ENCODE results near the gene MICALL1.
"Not testable (repeated sequence)": the region's sequence is repeated elsewhere in the genome, so short reads cannot be mapped to it uniquely, and the experiment has no call there.

MICALL1 gene

GRCh38 chr22:37930952-37931440, 24.9 kb downstream of the MICALL1 start:
- DNase-seq, result no peak

DNA sequence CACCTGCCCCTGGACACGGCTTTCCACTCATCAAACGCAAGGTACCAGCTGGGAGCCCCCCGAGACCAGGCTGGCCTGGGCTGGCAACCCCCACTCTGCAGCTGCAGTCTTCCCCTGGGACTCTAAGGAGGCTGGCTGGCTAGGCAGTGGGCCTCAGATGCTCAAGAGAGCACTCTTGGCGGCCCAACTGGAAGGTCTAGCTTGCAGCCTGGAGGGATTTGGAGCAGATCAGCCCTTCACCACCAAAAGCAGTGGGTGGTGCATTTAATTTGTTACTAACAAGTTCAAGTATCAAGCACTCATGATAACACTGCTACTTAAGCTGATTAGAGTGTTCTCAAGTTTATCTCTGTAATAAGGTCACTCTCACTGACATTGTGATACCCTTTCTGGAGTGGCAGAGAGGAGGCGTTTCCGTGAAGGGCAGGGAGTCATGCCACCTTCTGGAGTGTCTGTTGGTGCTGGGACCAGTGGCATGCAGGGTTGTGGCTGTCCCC, 25.8 kb downstream of the MICALL1 start:
- DNase-seq, result no peak

DNA sequence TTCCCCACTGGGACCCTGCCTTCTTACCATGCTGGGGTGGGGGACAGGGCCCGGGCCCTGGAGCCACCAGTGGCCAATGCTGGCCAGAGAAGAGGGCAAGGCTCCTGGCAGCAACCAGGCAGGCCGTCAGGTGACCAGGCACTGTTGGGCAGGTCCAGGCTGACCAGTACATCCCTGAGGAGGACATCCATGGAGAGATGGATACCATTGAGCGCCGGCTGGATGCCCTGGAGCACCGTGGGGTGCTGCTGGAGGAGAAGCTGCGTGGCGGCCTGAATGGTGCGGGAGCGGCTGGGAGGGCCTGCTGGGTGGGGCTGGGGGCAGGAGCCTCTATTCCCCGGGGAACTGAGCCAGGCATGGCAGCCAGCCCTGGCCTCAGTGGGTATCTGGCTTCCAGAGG, 26.3 kb downstream of the MICALL1 start:
- DNase-seq, result no peak

- no peak for DNase-seq
Observed at GRCh38 chr22:37932821-37933578, 26.9 kb downstream of the MICALL1 start.

DNA sequence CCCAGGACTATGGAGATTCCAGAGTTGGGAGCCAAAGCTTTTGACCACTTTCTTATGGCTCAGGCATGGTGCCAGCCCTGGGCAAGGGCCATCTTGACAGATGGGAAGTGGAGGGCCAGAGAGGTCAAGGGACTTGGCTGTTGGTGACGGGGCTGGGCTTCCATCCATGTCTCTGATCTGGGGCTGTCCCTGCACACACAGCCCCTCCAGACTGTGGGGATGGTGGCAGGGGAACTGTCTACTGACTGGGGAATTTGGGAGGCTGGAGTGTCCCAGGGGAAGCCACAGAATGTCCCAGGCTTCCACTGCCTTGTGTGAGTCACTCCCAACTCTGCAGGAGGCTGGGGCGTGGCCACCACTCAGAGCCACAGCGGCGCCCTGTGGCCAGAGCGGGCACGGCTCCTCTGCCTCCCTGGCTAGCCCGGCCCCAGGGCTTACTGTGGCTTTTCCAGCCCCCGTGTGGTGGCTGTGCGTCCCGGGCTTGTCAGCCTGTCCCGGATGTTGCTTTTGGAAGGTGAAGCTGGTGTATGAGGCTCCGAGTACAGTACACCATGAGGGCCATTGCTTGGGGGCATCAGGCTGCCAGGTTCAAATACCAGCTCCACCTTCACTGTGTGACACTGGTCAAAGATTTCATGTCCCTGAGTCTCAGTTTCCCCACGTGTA, 27.7 kb downstream of the MICALL1 start:
- DNase-seq, result peak; percentile 74

GRCh38 chr22:37940698-37941376, 34.7 kb downstream of the MICALL1 start:
- no peak for DNase-seq

DNA sequence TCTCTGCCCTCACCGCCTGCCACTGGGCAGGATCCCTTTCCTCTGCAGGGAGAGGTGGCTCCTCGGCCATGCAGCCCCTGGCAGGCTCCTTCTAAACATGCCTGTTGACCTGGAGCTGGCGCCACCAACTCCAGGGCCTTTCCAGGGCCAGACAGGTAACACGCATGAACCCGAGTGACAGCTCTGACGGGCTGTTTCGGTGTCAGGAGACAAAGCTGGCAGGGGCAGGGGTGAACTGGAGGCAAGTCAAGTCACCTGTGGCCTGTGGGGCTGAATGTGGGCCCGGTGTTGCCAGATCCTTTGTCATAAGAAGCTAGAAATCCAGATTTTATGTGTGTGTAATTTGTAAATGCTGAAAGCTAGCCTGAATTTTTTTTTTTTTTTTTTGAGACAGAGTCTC, 36.0 kb downstream of the MICALL1 start:
- no peak for DNase-seq

DNA sequence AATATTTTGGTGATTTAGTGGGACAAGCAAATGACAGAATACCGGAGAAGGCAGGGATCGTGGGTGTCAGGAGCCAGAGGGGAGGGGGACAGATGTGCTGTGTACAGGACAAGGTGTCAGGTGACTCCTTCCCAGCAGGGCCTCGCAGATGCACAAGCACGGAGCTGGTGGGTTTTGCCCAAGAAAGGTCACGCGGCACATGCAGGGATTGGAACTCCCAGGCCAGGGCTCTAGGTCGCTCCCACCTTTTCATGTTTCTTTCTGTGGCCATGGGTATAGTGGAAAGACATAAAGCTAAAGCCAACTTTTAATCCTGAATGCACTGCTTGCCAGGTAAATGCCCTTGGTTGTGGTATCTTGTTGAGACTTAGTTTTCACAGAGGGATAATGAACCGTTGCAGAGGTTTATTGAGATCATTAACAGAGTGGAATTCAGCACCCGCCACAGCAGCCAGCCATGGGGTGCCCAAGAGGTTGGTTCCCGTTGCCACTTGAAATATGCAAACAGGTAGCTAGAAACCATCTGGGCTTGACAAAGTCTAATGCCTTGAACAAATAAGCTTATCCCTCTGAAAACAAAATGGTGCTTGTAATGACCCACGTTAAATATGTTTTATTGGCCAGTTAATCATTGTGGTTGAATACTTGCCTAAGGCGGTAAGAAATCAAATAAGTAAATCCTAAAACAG, 37.2 kb downstream of the MICALL1 start:
- no peak for DNase-seq

- no peak for DNase-seq
Observed at GRCh38 chr22:37943825-37944198, 37.7 kb downstream of the MICALL1 start.

- not testable (repeated sequence) for DNase-seq
Observed at GRCh38 chr22:37944423-37944822, 38.3 kb downstream of the MICALL1 start.

GRCh38 chr22:37947142-37947795, 41.2 kb downstream of the MICALL1 start:
- DNase-seq, result not testable (repeated sequence)

DNA sequence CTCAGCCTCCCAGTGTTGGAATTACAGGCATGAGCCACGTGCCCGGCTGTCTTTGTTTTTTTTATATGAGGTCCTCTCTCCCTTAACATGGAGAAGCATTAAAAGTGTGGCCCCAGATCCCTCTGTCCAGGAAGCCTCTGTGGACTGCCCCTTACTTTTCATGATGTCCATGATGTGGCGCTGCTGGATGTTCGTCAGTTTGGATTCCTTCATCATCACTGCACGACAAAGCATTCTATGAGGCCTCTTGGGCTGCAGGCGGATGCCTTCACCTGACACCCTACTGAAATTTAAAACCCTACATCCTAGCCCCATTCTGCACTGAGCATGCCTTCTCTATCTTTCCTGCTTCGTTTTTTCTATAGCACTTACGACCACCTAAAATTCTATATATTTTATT, 45.2 kb downstream of the MICALL1 start:
- DNase-seq, result no peak

- not testable (repeated sequence) for DNase-seq
Observed at GRCh38 chr22:37952629-37953028, 46.5 kb downstream of the MICALL1 start.

DNA sequence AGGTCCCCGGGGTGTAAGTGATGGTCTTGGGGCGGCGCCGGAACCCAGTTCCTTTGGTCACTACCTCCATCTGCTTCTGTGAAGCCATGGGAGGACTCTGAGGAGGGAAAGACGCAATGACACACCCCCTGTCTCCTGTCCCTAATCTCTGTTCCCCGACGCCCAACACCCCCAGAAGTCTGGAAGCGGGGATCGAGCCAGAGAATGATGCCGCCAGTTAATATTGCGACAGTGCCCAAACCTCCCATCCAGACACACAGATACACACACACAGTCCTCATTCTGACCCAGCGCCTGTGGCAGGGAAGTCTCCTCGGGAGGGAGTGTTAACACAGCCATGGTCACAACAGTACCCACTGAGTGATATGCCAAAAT, 47.0 kb downstream of the MICALL1 start:
- peak; percentile 8 for DNase-seq

DNA sequence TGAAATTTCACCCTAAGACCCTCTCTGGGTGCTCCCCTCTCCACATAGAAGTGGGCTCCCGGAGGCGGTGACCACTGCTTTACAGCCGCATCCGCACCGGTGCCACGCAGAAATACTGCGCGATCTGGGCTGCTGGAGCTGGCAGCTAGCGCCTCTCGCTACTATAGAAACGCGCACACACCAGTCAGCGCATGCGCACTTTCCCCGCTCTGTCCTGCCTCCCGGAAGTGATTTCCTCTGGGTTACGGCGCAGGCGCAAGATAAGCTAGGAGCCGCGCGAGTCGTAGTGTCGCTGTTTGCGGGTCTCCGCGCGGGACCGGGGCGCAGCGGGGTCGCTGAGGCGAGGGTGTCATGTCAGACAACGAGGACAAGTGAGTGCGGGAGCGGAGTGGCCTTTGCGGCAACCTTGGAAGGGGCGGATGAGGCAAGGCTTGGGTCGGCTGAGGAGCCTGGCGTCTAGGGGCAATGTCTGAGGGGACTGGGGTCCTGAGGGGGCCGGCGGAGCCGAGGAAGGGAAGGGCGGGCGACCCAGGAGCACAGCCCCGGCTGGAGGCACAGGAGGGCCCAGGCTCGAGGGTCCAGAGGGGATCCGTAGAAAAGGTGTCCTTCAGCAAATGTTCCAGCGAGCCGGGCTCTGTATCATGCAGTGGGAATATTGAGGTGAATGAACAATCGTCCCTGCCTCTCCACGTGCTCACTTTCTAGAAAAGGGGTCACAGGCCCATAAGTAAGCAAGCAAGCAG, 47.5 kb downstream of the MICALL1 start, which contains the start of the genes C22orf23 and POLR2F:
C22orf23 (minus strand) TSS at position 165 of the 743 bp plus-strand sequence. CDS start 452 bp downstream, outside the sequence.
POLR2F (plus strand) TSS at position 263 of the 743 bp plus-strand sequence; CDS start at position 352, 89 bp downstream.
- DNase-seq, result peak; percentile 96

DNA sequence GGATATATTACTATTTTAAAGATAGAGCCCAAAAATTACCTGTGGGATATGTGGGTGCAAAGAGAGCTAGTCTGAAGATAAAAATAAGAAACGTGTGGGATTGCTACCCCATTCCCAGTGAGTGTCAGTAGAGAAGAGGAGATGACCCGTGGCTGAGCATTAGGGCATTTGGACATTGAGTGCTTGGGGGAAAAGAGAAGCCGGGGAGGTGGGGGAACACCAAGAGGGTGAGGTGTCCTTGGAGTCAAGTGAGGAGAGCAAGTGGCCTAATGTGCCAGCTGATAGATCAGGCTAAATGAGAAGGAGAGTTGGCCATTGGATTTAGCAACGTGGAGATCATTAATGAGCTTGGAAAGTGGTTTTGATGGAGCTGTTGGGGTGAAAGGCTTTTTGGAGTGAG, 48.6 kb downstream of the MICALL1 start:
- DNase-seq, result no peak

DNA sequence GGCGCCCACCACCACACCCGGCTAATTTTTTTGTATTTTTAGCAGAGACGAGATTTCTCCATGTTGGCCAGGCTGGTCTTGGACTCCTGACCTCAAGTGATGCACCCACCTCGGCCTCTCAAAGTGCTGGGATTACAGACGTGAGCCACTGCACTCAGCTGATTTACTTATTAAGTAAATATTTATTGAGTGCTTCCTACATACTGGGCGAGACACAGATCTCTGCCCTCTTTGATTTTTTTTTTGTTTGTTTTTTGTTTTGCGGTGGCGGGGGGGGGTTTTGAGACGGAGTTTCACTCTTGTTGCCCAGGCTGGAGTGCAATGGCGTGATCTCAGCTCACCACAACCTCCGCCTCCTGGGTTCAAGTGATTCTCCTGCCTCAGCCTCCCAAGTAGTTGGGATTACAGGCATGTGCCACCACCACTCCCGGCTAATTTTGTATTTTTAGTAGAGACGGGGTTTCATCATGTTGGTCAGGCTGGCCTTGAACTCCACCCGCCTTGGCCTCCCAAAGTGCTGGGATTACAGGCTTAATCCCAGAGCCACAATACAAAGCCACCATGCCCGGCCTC, 49.8 kb downstream of the MICALL1 start:
- DNase-seq, result not testable (repeated sequence)

DNA sequence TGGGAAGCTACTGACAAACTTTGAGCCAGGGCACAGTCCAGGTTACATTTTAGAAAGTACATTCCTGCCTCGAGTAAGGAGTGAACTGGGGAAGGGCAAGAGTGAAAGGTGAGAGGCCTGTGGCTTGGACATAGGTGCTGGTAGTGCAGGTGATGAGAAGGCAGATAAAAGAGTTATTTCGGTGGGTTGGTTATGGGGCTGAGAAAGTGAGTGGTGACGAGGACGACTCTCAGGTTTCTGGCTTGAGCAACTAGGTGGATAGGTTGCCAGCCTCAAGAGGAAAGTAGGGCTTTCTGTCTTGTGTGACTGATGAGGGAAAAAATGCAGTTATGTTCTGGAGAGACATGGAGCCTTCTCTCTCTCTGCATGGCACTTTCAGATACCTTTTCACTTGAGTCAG, 51.1 kb downstream of the MICALL1 start:
- no peak for DNase-seq

GRCh38 chr22:37959231-37959825, 53.2 kb downstream of the MICALL1 start:
- no peak for DNase-seq

- DNase-seq, result no peak
Observed at GRCh38 chr22:37961062-37961461, 55.0 kb downstream of the MICALL1 start.

Data from activated gamma-delta T cell treated with Interleukin-2 at 50 U/mL for 16 hours (primary cell).